ENCODE measurements around the gene TBXAS1. TPM values are rescaled to one million over a fixed set of nuclear protein-coding genes. Genes with fewer than 3 reads are reported as not detected.
A peak's percentile ranks its signal among the peaks of the same experiment; 100 is the strongest.

The TBXAS1 gene
- total and polyA plus RNA-seq, 4 donors = 5.5 to 24.5 (median 16.9) TPM

DNA sequence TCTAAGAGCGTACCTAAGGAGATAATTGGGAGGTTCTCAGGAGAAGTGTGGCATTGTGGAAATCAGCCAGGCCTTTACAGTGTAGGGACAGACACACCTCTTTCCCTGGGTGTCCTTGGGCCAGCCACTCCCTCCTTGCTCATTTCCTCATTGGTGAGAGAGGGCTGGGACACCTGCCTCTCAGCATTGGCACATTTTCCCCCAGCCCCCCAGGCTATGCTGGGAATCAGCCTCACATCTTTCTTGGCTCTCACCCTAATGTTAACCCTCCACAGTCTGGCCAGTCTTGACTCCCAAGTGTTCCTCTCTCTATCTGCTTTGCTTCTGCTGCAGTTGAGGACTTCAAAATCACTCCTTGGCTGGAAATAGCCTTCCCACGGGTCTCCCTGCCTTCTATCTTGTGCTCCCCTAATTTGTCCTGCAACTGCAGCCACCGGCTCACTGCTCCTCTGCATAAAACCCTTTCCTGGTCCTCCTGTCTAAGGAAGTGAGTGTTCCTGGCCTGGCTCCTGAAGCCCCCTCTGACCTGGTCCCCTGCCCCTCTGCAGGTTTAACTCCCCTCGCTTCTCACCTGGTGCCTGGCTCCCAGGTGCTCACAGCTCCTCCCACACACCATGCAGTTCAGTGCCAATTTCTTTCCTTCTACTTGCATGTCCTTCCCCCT is 15.8 kb downstream of the TBXAS1 start:
- no peak overlapping the region for H3K4me3 ChIP-seq (ENCODE audit: low read length in 2 of 2)
- H3K9me3 ChIP-seq (ENCODE audit: control insufficient read depth, low read length) = no peaks in the 10 kb centered on the region
- DNase-seq = no peak
- no peak for ATAC-seq (ENCODE audit: low FRiP score)
- no peak overlapping the region for H3K27ac ChIP-seq (ENCODE audit: low read depth in 1 of 2, low read length in 2 of 2)
- no peaks in the 10 kb centered on the region for H3K27me3 ChIP-seq (ENCODE audit: control insufficient read depth in 1 of 2, insufficient read depth in 2 of 2, low read length in 1 of 2)
- 62 to 69% methylated on average over 4 of the region's 4 CpGs for WGBS, 2 donors
- H3K4me1 ChIP-seq (ENCODE audit: control insufficient read depth in 1 of 2, insufficient read depth in 2 of 2, low read length in 2 of 2) = no peaks in the 10 kb centered on the region
- intact Hi-C loops (cut with DNase I) = no loop called here
- H3K36me3 ChIP-seq (ENCODE audit: control insufficient read depth in 1 of 2, insufficient read depth in 2 of 2, low read length in 1 of 2) = no peaks in the 10 kb centered on the region

DNA sequence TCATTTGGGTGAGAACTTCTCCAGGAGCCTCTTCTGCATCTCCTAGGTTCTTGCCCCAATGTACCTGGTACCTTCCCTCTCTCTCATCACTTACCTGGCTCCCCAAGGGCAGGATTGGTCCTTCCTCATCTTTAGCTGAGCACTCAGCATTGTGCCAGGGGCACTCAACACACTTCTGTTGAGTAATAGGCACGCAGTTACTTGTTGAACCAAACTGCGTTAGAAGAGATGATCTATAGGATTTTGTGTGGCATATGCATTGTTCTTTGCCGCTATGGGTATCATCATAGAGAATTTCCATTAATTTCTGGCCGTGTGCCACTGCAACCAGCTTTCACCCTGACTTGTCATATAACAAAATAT is 16.4 kb downstream of the TBXAS1 start:
- ATAC-seq (ENCODE audit: low FRiP score) (no peak), DNase-seq (no peak)
- Histone ChIP-seq H3K4me1 (ENCODE audit: control insufficient read depth in 1 of 2, insufficient read depth in 2 of 2, low read length in 2 of 2) (no peaks in the 10 kb centered on the region), H3K27me3 (ENCODE audit: control insufficient read depth in 1 of 2, insufficient read depth in 2 of 2, low read length in 1 of 2) (no peaks in the 10 kb centered on the region), H3K4me3 (ENCODE audit: low read length in 2 of 2) (no peak overlapping the region), H3K36me3 (ENCODE audit: control insufficient read depth in 1 of 2, insufficient read depth in 2 of 2, low read length in 1 of 2) (no peaks in the 10 kb centered on the region), H3K9me3 (ENCODE audit: control insufficient read depth, low read length) (no peaks in the 10 kb centered on the region), H3K27ac (ENCODE audit: low read depth in 1 of 2, low read length in 2 of 2) (no peak overlapping the region)
- 76% methylated on average over 4 of the region's 4 CpGs for WGBS, 2 donors
- intact Hi-C loops (cut with DNase I) = no loop called here

DNA sequence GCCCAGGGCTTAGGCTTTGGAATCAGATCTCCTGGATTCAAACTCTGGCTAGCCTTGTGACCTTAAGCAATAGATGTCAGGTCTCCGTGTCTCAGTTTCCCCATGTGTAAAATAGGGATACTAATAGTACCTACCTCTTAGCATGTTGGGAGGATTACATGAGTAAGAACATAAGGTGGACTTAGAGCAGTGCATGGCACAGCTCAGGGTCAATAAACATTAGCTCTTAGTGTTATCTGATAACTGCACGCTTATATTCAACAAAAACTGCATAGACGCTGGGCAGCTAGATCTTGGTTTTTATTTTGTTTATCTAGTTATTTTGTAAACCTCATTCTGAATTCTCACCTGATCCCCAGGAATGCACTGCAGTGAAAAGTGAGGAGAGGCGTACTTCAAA is 17.2 kb downstream of the TBXAS1 start:
- intact Hi-C loops (cut with DNase I) = no loop called here
- no peaks in the 10 kb centered on the region for H3K27me3 ChIP-seq (ENCODE audit: control insufficient read depth in 1 of 2, insufficient read depth in 2 of 2, low read length in 1 of 2)
- 70 to 72% methylated on average over 4 of the region's 4 CpGs for WGBS, 2 donors
- no peak for ATAC-seq (ENCODE audit: low FRiP score)
- no peaks in the 10 kb centered on the region for H3K4me1 ChIP-seq (ENCODE audit: control insufficient read depth in 1 of 2, insufficient read depth in 2 of 2, low read length in 2 of 2)
- H3K36me3 ChIP-seq (ENCODE audit: control insufficient read depth in 1 of 2, insufficient read depth in 2 of 2, low read length in 1 of 2) = no peaks in the 10 kb centered on the region
- no peak for DNase-seq
- H3K27ac ChIP-seq (ENCODE audit: low read depth in 1 of 2, low read length in 2 of 2) = no peak overlapping the region
- no peak overlapping the region for H3K4me3 ChIP-seq (ENCODE audit: low read length in 2 of 2)
- H3K9me3 ChIP-seq (ENCODE audit: control insufficient read depth, low read length) = no peaks in the 10 kb centered on the region

- Histone ChIP-seq H3K9me3 (ENCODE audit: control insufficient read depth, low read length) (no peaks in the 10 kb centered on the region), H3K36me3 (ENCODE audit: control insufficient read depth in 1 of 2, insufficient read depth in 2 of 2, low read length in 1 of 2) (no peaks in the 10 kb centered on the region), H3K27ac (ENCODE audit: low read depth in 1 of 2, low read length in 2 of 2) (no peak overlapping the region), H3K27me3 (ENCODE audit: control insufficient read depth in 1 of 2, insufficient read depth in 2 of 2, low read length in 1 of 2) (no peaks in the 10 kb centered on the region), H3K4me3 (ENCODE audit: low read length in 2 of 2) (no peak overlapping the region), H3K4me1 (ENCODE audit: control insufficient read depth in 1 of 2, insufficient read depth in 2 of 2, low read length in 2 of 2) (no peaks in the 10 kb centered on the region)
- whole genome bisulfite sequencing, 2 donors = 97 to 98% methylated on average over 2 of the region's 2 CpGs
- intact Hi-C loops (cut with DNase I) = no loop called here
- ATAC-seq (ENCODE audit: low FRiP score) (no peak), DNase-seq (no peak)
Observed at GRCh38 chr7:139848274-139848673, 19.2 kb downstream of the TBXAS1 start.

- no peaks in the 10 kb centered on the region for H3K9me3 ChIP-seq (ENCODE audit: control insufficient read depth, low read length)
- H3K4me3 ChIP-seq (ENCODE audit: low read length in 2 of 2) = no peak overlapping the region
- no peaks in the 10 kb centered on the region for H3K4me1 ChIP-seq (ENCODE audit: control insufficient read depth in 1 of 2, insufficient read depth in 2 of 2, low read length in 2 of 2)
- H3K27ac ChIP-seq (ENCODE audit: low read depth in 1 of 2, low read length in 2 of 2) = no peak overlapping the region
- intact Hi-C loops (cut with DNase I) = no loop called here
- WGBS, 2 donors = 92 to 93% methylated on average over 3 of the region's 3 CpGs
- no peak for ATAC-seq (ENCODE audit: low FRiP score)
- H3K27me3 ChIP-seq (ENCODE audit: control insufficient read depth in 1 of 2, insufficient read depth in 2 of 2, low read length in 1 of 2) = no peaks in the 10 kb centered on the region
- no peak for DNase-seq
- H3K36me3 ChIP-seq (ENCODE audit: control insufficient read depth in 1 of 2, insufficient read depth in 2 of 2, low read length in 1 of 2) = no peaks in the 10 kb centered on the region
Observed at GRCh38 chr7:139850906-139851305, 21.8 kb downstream of the TBXAS1 start.

DNA sequence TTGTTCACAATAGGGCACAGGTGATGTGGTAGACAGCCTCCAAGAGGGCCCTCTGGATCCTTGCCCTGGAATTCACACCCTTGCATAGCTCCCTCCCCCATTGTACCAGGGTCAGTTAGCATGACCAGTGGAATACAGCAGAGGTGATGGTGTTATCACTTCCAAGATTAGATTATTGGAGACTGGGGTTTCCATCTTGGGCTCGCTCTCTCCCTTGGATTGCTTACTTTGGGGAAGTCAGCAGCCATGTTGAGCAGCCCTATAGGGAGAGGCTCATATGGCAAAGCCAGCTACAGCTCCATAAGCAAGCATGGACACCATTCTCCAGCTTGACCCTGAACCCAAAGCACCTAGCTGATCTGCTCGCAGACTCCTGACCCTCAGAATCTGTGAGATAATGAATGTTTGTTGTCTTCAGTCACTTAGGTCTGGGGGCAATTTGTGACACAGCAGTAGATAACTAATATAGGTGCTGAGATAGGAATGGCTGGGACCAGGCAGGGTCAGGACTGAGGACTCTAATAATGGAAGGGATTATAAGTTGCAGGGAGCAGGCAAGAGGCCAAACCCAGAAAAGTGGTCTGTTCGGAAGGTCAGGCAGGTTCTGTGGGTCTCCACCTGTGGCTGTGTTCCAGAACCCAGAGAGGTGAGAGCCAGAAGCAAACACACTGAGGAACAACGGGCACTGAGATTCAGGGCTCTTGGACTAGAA is 22.9 kb downstream of the TBXAS1 start:
- intact Hi-C loops (cut with DNase I) = no loop called here
- H3K4me1 ChIP-seq (ENCODE audit: control insufficient read depth in 1 of 2, insufficient read depth in 2 of 2, low read length in 2 of 2) = no peaks in the 10 kb centered on the region
- no peaks in the 10 kb centered on the region for H3K36me3 ChIP-seq (ENCODE audit: control insufficient read depth in 1 of 2, insufficient read depth in 2 of 2, low read length in 1 of 2)
- DNase-seq (no peak), ATAC-seq (ENCODE audit: low FRiP score) (no peak)
- 91 to 93% methylated on average over 4 of the region's 4 CpGs for WGBS, 2 donors
- H3K27ac ChIP-seq (ENCODE audit: low read depth in 1 of 2, low read length in 2 of 2) = no peak overlapping the region
- no peak overlapping the region for H3K4me3 ChIP-seq (ENCODE audit: low read length in 2 of 2)
- H3K27me3 ChIP-seq (ENCODE audit: control insufficient read depth in 1 of 2, insufficient read depth in 2 of 2, low read length in 1 of 2) = no peaks in the 10 kb centered on the region
- H3K9me3 ChIP-seq (ENCODE audit: control insufficient read depth, low read length) = no peaks in the 10 kb centered on the region

DNA sequence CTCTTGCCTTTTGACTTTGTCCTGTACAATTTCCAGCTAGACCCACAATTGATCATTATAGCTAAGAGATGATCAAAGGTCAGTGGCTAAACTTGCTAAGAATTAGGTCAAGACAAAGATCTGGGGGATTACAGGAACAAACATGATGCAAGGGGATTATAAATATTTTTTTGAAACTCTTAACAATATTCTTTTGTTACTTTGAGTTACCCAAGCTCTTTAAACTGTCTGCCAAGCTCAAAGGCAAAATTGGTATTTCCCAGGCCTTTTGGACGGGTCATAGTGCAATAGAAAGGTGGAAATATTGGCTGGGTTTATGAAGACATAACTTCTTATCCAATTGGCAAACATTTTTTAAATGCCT is 23.4 kb downstream of the TBXAS1 start:
- WGBS, 2 donors = 77 to 92% methylated on average over 1 of the region's 1 CpG
- Histone ChIP-seq H3K27me3 (ENCODE audit: control insufficient read depth in 1 of 2, insufficient read depth in 2 of 2, low read length in 1 of 2) (no peaks in the 10 kb centered on the region), H3K4me3 (ENCODE audit: low read length in 2 of 2) (no peak overlapping the region), H3K36me3 (ENCODE audit: control insufficient read depth in 1 of 2, insufficient read depth in 2 of 2, low read length in 1 of 2) (no peaks in the 10 kb centered on the region), H3K4me1 (ENCODE audit: control insufficient read depth in 1 of 2, insufficient read depth in 2 of 2, low read length in 2 of 2) (no peaks in the 10 kb centered on the region), H3K27ac (ENCODE audit: low read depth in 1 of 2, low read length in 2 of 2) (no peak overlapping the region), H3K9me3 (ENCODE audit: control insufficient read depth, low read length) (no peaks in the 10 kb centered on the region)
- DNase-seq = no peak
- intact Hi-C loops (cut with DNase I) = no loop called here
- ATAC-seq (ENCODE audit: low FRiP score) = no peak

DNA sequence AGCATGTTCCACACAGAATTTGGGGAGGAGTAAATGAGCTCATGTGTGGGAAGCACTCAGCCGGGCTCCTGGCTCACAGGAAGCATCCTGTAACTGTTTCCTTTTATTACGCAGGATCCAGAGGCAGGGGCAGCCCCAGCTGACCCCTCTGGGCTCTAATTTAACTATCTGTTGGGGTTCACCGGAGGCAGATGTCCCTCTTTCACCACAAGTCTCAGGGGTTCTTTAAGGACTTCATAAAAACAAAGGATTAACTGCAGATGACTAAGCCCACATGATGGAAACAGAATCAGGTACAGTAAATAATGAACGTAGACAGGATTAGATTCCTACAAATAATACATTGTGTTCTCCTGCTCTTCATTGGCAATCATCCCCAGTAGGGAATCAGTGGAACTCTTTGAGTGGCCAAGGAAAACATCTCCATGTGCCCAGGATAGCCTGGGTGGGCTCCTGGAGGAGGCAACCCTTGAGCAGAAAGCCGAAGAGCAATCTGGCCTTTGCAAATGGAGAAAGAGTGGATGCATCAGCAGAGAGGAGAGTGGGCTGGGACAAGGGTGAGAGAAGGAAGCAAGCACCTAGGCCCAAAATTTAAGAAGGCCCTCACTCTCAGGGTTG is 24.6 kb downstream of the TBXAS1 start:
- no peak for DNase-seq
- ATAC-seq (ENCODE audit: low FRiP score) = no peak

DNA sequence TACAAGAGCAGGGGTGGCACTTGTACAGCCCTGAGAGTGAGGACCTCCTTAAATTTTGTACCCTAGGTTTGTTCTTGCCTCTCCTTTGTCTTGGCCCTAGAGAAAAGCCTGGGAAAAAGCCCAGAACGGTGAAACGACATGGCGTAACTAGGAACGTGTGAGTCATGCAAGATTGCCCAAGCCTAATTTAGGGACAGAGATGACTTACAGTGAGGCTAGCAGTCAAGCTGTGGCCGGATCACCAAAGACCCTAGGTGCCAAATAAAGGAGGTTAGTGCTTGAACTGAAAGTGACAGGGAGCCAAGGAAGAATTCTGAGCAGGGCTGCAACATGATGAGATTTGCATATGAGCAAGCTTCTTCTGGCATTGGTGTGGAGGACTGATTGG is 25.1 kb downstream of the TBXAS1 start:
- intact Hi-C loops (cut with DNase I) = no loop called here

More for the DNA sequence above, 24.6 kb downstream of the TBXAS1 start:
- H3K27me3 ChIP-seq (ENCODE audit: control insufficient read depth in 1 of 2, insufficient read depth in 2 of 2, low read length in 1 of 2) = no peaks in the 10 kb centered on the region
- no peaks in the 10 kb centered on the region for H3K4me1 ChIP-seq (ENCODE audit: control insufficient read depth in 1 of 2, insufficient read depth in 2 of 2, low read length in 2 of 2)
- no peak overlapping the region for H3K4me3 ChIP-seq (ENCODE audit: low read length in 2 of 2)
- intact Hi-C loops (cut with DNase I) = no loop called here
- H3K27ac ChIP-seq (ENCODE audit: low read depth in 1 of 2, low read length in 2 of 2) = no peak overlapping the region
- no peaks in the 10 kb centered on the region for H3K9me3 ChIP-seq (ENCODE audit: control insufficient read depth, low read length)
- 64 to 67% methylated on average over 5 of the region's 5 CpGs for WGBS, 2 donors
- no peaks in the 10 kb centered on the region for H3K36me3 ChIP-seq (ENCODE audit: control insufficient read depth in 1 of 2, insufficient read depth in 2 of 2, low read length in 1 of 2)

More for the DNA sequence above, 25.1 kb downstream of the TBXAS1 start:
- Histone ChIP-seq H3K27ac (ENCODE audit: low read depth in 1 of 2, low read length in 2 of 2) (no peak overlapping the region), H3K9me3 (ENCODE audit: control insufficient read depth, low read length) (no peaks in the 10 kb centered on the region), H3K4me3 (ENCODE audit: low read length in 2 of 2) (no peak overlapping the region), H3K27me3 (ENCODE audit: control insufficient read depth in 1 of 2, insufficient read depth in 2 of 2, low read length in 1 of 2) (no peaks in the 10 kb centered on the region), H3K4me1 (ENCODE audit: control insufficient read depth in 1 of 2, insufficient read depth in 2 of 2, low read length in 2 of 2) (no peaks in the 10 kb centered on the region), H3K36me3 (ENCODE audit: control insufficient read depth in 1 of 2, insufficient read depth in 2 of 2, low read length in 1 of 2) (no peaks in the 10 kb centered on the region)
- peak in 1 of 2 donors; percentile 50 for DNase-seq
- peak; percentile 74 for ATAC-seq (ENCODE audit: low FRiP score)
- 59 to 63% methylated on average over 5 of the region's 5 CpGs for WGBS, 2 donors
